ENCODE results near the gene RNF181.
"Not testable (repeated sequence)": the region's sequence is repeated elsewhere in the genome, so short reads cannot be mapped to it uniquely, and the experiment has no call there.

The RNF181 gene

GRCh38 chr2:85577386-85578242, 17.9 kb upstream of the RNF181 start, which contains the start of gene VAMP8:
Gene VAMP8 (plus strand): TSS chr2:85577586. CDS start chr2:85577647, 61 bp downstream.
- DNase-seq (ENCODE audit: low read depth): no peak

- DNase-seq (ENCODE audit: low read depth): no peak
Measured at GRCh38 chr2:85578243-85579180, 17.0 kb upstream of the RNF181 start.

- no peak for DNase-seq (ENCODE audit: low read depth)
Measured at GRCh38 chr2:85579266-85579935, 16.1 kb upstream of the RNF181 start.

GRCh38 chr2:85580206-85580605, 15.3 kb upstream of the RNF181 start:
- DNase-seq (ENCODE audit: low read depth): no peak

- no peak for DNase-seq (ENCODE audit: low read depth)
Measured at GRCh38 chr2:85582492-85582891, 13.1 kb upstream of the RNF181 start.

- DNase-seq (ENCODE audit: low read depth): no peak
Measured at GRCh38 chr2:85583667-85584353, 11.7 kb upstream of the RNF181 start.

GRCh38 chr2:85584354-85584856, 11.1 kb upstream of the RNF181 start, which contains the start of gene VAMP5:
Gene VAMP5 (plus strand): TSS chr2:85584431. CDS start chr2:85584491, 60 bp downstream.
- DNase-seq (ENCODE audit: low read depth): no peak

- peak; percentile 43 for DNase-seq (ENCODE audit: low read depth)
Measured at GRCh38 chr2:85584857-85585780, 10.4 kb upstream of the RNF181 start.

- peak; percentile 53 for DNase-seq (ENCODE audit: low read depth)
Measured at GRCh38 chr2:85585781-85586105, 9.8 kb upstream of the RNF181 start.

GRCh38 chr2:85588236-85588635, 7.3 kb upstream of the RNF181 start:
- no peak for DNase-seq (ENCODE audit: low read depth)

GRCh38 chr2:85588645-85589044, 6.9 kb upstream of the RNF181 start:
- DNase-seq (ENCODE audit: low read depth): no peak

GRCh38 chr2:85589181-85589580, 6.4 kb upstream of the RNF181 start:
- DNase-seq (ENCODE audit: low read depth): no peak

GRCh38 chr2:85589982-85590791, 5.4 kb upstream of the RNF181 start:
- peak; percentile 72 for DNase-seq (ENCODE audit: low read depth)

- DNase-seq (ENCODE audit: low read depth): no peak
Measured at GRCh38 chr2:85590950-85591349, 4.6 kb upstream of the RNF181 start.

GRCh38 chr2:85591563-85591962, 4.0 kb upstream of the RNF181 start:
- DNase-seq (ENCODE audit: low read depth): no peak

- not testable (repeated sequence) for DNase-seq (ENCODE audit: low read depth)
Measured at GRCh38 chr2:85592299-85592698, 3.2 kb upstream of the RNF181 start.

- DNase-seq (ENCODE audit: low read depth): no peak
Measured at GRCh38 chr2:85593023-85593422, 2.5 kb upstream of the RNF181 start.

- DNase-seq (ENCODE audit: low read depth): no peak
Measured at GRCh38 chr2:85594715-85595300, 737 bp upstream of the RNF181 start.

- no peak for DNase-seq (ENCODE audit: low read depth)
Measured at GRCh38 chr2:85596026-85596333, 435 bp downstream of the RNF181 start.

Data from GM04504 (cell line).